ENCODE measurements around the gene GATM. TPM values are rescaled to one million over a fixed set of nuclear protein-coding genes. Genes with fewer than 3 reads are reported as not detected.

GATM gene
- total and polyA plus RNA-seq, 2 donors (not counting 1 experiment from before 2014, with no cell fraction given), result 0.07 to 0.17 TPM

DNA sequence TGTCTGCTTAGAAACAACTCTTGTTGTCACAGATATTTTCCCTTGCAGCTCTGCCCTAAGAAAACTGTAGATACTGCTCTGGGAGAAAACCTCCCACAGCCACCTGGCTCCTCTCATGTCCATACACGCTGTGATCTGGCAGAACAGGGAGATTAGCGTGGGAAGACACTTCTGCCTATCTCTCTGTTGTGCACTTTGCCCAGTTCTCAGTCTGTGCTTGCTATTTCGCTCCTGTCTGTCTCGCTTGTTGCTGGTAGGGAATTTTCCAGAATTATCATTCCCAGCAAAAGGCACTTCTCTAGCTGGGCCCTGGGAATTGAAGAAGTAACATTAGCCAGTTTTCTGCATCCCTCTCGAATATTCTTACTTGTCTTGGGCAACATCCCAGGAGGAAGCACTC lies 8.1 kb upstream of the GATM start:
- H3K4me1 ChIP-seq (ENCODE audit: control insufficient read depth, extremely low read depth, insufficient read depth, low read length), result no peaks in the 10 kb centered on the region
- no peak overlapping the region for H2AFZ ChIP-seq (ENCODE audit: low read length)
- no peak for DNase-seq (ENCODE audit: low read depth in 2 of 2)
- no peaks in the 10 kb centered on the region for H3K79me2 ChIP-seq (ENCODE audit: control insufficient read depth, insufficient read depth, low read length)
- H3K9ac ChIP-seq (ENCODE audit: insufficient read depth, low read length), result no peak overlapping the region
- no peak overlapping the region for H3K27ac ChIP-seq (ENCODE audit: insufficient read depth, low read length)
- H3K4me3 ChIP-seq (replicated peaks in 1 of 4; ENCODE audit: control extremely low read depth in 1 of 4, insufficient read depth in 1 of 4, low read depth in 3 of 4, low read length in 4 of 4), result no peak overlapping the region
- H4K20me1 ChIP-seq (ENCODE audit: control insufficient read depth, extremely low read depth, insufficient read depth, low read length), result no peaks in the 10 kb centered on the region
- no peaks in the 10 kb centered on the region for H3K27me3 ChIP-seq (ENCODE audit: control insufficient read depth, insufficient read depth, low read length)
- H3K9me3 ChIP-seq (ENCODE audit: control insufficient read depth, insufficient read depth, low read depth, low read length), result no peaks in the 10 kb centered on the region
- TF ChIP-seq CTCF (conservative IDR thresholded peaks at IDR 0.05 in 1 of 2, IDR thresholded peaks at IDR 0.05 in 1 of 2; ENCODE audit: low read depth in 1 of 2, low read length in 2 of 2), result no peak
- no peak for TF ChIP-seq EZH2 (IDR thresholded peaks at IDR 0.05; ENCODE audit: low read length, missing control alignments)
- H3K36me3 ChIP-seq (ENCODE audit: control insufficient read depth, insufficient read depth, low read length), result no peaks in the 10 kb centered on the region
- H3K4me2 ChIP-seq (ENCODE audit: extremely low read depth, insufficient read depth, low read length), result no peak overlapping the region

GRCh38 chr15:45385590-45385989 lies 7.2 kb upstream of the GATM start:
- no peaks in the 10 kb centered on the region for H4K20me1 ChIP-seq (ENCODE audit: control insufficient read depth, extremely low read depth, insufficient read depth, low read length)
- H3K4me2 ChIP-seq (ENCODE audit: extremely low read depth, insufficient read depth, low read length), result no peak overlapping the region
- DNase-seq (ENCODE audit: low read depth in 2 of 2), result no peak
- H3K36me3 ChIP-seq (ENCODE audit: control insufficient read depth, insufficient read depth, low read length), result no peaks in the 10 kb centered on the region
- no peak overlapping the region for H3K27ac ChIP-seq (ENCODE audit: insufficient read depth, low read length)
- no peak overlapping the region for H2AFZ ChIP-seq (ENCODE audit: low read length)
- H3K79me2 ChIP-seq (ENCODE audit: control insufficient read depth, insufficient read depth, low read length), result no peaks in the 10 kb centered on the region
- H3K9ac ChIP-seq (ENCODE audit: insufficient read depth, low read length), result no peak overlapping the region
- no peaks in the 10 kb centered on the region for H3K9me3 ChIP-seq (ENCODE audit: control insufficient read depth, insufficient read depth, low read depth, low read length)
- H3K4me1 ChIP-seq (ENCODE audit: control insufficient read depth, extremely low read depth, insufficient read depth, low read length), result no peaks in the 10 kb centered on the region
- H3K27me3 ChIP-seq (ENCODE audit: control insufficient read depth, insufficient read depth, low read length), result no peaks in the 10 kb centered on the region
- no peak overlapping the region for H3K4me3 ChIP-seq (replicated peaks in 1 of 4; ENCODE audit: control extremely low read depth in 1 of 4, insufficient read depth in 1 of 4, low read depth in 3 of 4, low read length in 4 of 4)
- TF ChIP-seq CTCF (conservative IDR thresholded peaks at IDR 0.05 in 1 of 2, IDR thresholded peaks at IDR 0.05 in 1 of 2; ENCODE audit: low read depth in 1 of 2, low read length in 2 of 2) (no peak), EZH2 (IDR thresholded peaks at IDR 0.05; ENCODE audit: low read length, missing control alignments) (no peak)

GRCh38 chr15:45384700-45385099 lies 6.4 kb upstream of the GATM start:
- no peak for DNase-seq (ENCODE audit: low read depth in 2 of 2)
- Histone ChIP-seq H3K4me3 (replicated peaks in 1 of 4; ENCODE audit: control extremely low read depth in 1 of 4, insufficient read depth in 1 of 4, low read depth in 3 of 4, low read length in 4 of 4) (no peak overlapping the region), H3K9ac (ENCODE audit: insufficient read depth, low read length) (no peak overlapping the region), H3K79me2 (ENCODE audit: control insufficient read depth, insufficient read depth, low read length) (no peaks in the 10 kb centered on the region), H2AFZ (ENCODE audit: low read length) (no peak overlapping the region), H3K27me3 (ENCODE audit: control insufficient read depth, insufficient read depth, low read length) (no peaks in the 10 kb centered on the region), H3K4me1 (ENCODE audit: control insufficient read depth, extremely low read depth, insufficient read depth, low read length) (no peaks in the 10 kb centered on the region), H3K9me3 (ENCODE audit: control insufficient read depth, insufficient read depth, low read depth, low read length) (no peaks in the 10 kb centered on the region), H4K20me1 (ENCODE audit: control insufficient read depth, extremely low read depth, insufficient read depth, low read length) (no peaks in the 10 kb centered on the region), H3K27ac (ENCODE audit: insufficient read depth, low read length) (no peak overlapping the region), H3K4me2 (ENCODE audit: extremely low read depth, insufficient read depth, low read length) (no peak overlapping the region), H3K36me3 (ENCODE audit: control insufficient read depth, insufficient read depth, low read length) (no peaks in the 10 kb centered on the region)
- TF ChIP-seq EZH2 (IDR thresholded peaks at IDR 0.05; ENCODE audit: low read length, missing control alignments) (no peak), CTCF (conservative IDR thresholded peaks at IDR 0.05 in 1 of 2, IDR thresholded peaks at IDR 0.05 in 1 of 2; ENCODE audit: low read depth in 1 of 2, low read length in 2 of 2) (no peak)
